GM21360 (cell line): ENCODE measurements around the gene ESRRA.

Source experiments
- ATAC-seq: cut with Tn5 transposase; IDR thresholded peaks from one replicate; pipeline ENCODE4 v1.9.1; 2021; ENCODE audit warnings: mild to moderate bottlenecking, moderate library complexity; ENCODE audit not compliant: unreplicated experiment

Gene ESRRA

GRCh38 chr11:64291262-64291751 is 14.0 kb upstream of the ESRRA start, which contains the start of gene KCNK4:
Gene KCNK4, plus strand, starts transcription at chr11:64291302. Its CDS starts 1,717 bp downstream, at chr11:64293019.
- ATAC-seq = no peak

DNA sequence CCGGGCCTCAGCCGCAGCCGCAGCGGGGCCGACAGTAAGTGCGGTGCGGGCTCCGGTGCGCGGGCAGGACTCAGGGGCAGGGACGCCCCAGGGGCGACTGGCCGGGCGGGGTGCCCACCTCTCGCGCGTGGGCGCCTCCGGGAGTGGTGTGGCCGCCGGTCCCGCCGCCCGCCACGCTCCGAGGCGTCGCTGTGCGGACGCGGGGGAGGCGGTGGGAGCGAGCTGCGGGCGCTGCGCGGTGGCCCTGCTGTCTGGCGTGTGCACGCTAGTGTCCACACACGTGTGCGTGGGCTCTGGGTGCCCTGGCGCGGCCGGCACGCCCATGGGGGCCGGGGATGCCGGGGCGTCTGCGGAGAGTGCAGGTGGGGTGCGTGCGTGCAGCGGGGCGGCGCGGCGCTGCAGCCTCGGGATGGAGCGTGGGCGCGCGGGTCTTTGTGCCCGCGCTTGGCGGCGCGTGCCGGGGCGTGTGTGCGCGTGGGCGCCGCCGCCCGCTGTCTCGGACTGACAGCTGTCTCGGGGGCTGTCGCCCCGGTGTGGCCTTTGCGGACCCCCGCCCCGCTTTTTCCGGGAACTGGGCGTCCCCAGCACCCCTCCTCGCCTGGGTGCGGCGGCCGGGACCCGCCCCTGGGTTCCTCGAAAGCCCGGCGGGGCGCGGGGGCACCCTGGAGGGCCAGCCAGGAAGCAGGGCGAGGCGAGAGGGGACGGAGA is 13.4 kb upstream of the ESRRA start:
- ATAC-seq = no peak

DNA sequence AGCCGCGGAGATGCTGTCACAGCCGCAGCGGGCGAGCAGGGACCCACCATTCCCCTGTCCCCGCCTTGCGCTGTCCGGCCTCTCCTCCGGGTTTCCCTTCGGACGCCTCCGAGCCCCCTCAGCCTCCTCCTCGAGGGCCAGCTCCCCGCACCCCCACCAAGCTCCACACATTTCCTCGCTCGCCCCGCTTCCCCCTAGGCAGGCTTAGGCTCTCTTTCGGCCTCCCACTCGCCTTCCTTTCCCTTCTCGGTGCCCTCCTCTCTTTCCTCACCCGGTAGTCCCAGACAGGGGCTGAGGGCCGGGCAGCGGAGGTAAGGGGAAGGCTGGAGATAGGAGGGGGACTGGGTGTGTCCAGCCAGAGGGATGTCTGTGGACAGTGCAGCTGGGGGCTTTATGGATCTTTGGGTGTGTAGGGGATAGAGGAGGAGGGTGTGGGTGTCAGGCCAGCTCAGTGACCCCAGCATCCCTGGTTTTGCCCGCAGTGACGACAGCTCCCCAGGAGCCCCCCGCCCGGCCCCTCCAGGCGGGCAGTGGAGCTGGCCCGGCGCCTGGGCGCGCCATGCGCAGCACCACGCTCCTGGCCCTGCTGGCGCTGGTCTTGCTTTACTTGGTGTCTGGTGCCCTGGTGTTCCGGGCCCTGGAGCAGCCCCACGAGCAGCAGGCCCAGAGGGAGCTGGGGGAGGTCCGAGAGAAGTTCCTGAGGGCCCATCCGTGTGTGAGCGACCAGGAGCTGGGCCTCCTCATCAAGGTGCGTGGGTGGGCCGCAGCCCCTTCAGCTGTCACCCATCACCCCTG is 12.7 kb upstream of the ESRRA start:
- ATAC-seq = no peak

- ATAC-seq = no peak
Measured at GRCh38 chr11:64294774-64295173, 10.6 kb upstream of the ESRRA start.

DNA sequence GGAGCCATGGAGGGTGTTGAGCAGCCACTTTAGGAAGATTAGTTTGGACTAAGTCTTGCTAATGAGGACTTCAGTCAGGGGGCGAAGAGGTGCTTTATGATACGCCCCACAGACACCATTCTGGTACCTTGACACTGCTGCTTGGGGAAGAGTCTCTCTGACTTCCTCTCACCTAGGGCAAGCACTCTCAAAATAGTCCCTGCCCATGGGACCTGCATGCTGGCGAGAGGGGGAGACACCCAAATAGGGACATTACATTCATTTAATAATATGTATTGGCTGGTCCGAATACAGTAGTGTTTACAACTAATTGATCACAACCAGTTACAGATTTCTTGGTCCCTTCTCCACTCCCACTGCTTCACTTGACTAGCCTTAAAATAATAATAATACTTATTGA is 9.6 kb upstream of the ESRRA start:
- no peak for ATAC-seq

GRCh38 chr11:64296236-64296635 is 9.1 kb upstream of the ESRRA start:
- ATAC-seq = no peak

- ATAC-seq = no peak
Measured at GRCh38 chr11:64296830-64297698, 8.3 kb upstream of the ESRRA start.

- no peak for ATAC-seq
Measured at GRCh38 chr11:64297699-64298358, 7.5 kb upstream of the ESRRA start.

DNA sequence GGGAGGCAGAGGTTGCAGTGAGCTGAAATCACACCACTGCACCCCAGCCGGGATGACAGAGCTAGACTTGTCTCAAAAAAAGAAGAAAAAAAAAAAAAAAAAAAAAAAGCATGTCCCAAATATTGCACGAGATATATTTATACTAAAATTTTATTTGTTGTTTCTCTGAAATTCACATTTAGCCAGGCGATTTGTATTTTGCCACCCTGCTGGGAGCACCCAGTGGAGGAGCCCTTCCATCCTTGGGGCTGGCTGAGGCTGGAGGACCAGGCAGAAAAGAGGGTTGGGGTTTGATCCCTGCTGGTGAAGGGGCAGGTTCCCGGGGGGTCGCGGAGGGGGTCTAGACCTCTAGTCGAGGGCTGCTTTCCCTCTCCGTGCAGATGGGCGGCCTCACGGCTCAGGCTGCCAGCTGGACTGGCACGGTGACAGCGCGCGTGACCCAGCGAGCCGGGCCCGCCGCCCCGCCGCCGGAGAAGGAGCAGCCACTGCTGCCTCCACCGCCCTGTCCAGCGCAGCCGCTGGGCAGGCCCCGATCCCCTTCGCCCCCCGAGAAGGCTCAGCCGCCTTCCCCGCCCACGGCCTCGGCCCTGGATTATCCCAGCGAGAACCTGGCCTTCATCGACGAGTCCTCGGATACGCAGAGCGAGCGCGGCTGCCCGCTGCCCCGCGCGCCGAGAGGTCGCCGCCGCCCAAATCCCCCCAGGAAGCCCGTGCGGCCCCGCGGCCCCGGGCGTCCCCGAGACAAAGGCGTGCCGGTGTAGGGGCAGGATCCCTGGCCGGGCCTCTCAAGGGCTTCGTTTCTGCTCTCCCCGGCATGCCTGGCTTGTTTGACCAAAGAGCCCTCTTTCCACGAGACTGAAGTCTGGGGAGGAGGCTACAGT is 6.1 kb upstream of the ESRRA start:
- no peak for ATAC-seq

- no peak for ATAC-seq
Measured at GRCh38 chr11:64299847-64300648, 5.3 kb upstream of the ESRRA start, which contains the start of gene CATSPERZ. Gene CATSPERZ, plus strand, starts transcription at chr11:64300358. Its CDS starts 53 bp downstream, at chr11:64300411.

GRCh38 chr11:64303109-64304031 is 2.0 kb upstream of the ESRRA start:
- ATAC-seq = no peak

GRCh38 chr11:64304032-64304315 is 1.4 kb upstream of the ESRRA start:
- no peak for ATAC-seq

DNA sequence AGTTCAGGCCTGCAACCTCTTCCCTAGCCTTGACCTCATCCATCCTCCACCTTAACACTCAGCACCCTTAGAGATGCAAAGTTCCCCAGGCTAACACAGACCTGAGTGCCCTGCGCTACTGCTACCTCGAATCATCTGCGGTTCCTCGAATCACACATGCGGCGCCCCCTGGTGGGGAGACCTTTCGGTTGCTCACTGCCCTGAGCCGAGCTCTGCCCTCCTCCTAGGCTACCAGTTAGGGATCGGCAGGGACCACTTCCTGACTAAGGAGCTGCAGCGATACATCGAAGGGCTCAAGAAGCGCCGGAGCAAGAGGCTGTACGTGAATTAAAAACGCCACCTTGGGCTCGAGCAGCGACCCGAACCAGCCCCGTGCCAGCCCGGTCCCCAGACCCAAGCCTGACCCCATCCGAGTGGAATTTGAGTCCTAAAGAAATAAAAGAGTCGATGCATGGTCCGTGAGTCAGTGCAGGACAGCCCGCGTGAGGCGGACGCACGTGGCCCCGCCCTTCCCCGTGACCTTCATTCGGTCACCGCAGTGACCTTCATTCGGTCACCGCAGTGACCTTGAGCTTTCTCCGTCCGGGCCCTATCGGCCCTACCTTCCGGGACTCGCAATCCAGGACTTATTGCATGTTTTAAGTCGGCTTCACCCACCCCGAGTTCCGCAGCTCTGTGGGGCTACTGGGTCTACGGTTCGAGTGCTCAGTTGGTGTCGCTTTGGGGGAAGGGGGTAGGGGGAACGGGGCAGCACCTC is 830 bp upstream of the ESRRA start:
- ATAC-seq = peak; percentile 14

DNA sequence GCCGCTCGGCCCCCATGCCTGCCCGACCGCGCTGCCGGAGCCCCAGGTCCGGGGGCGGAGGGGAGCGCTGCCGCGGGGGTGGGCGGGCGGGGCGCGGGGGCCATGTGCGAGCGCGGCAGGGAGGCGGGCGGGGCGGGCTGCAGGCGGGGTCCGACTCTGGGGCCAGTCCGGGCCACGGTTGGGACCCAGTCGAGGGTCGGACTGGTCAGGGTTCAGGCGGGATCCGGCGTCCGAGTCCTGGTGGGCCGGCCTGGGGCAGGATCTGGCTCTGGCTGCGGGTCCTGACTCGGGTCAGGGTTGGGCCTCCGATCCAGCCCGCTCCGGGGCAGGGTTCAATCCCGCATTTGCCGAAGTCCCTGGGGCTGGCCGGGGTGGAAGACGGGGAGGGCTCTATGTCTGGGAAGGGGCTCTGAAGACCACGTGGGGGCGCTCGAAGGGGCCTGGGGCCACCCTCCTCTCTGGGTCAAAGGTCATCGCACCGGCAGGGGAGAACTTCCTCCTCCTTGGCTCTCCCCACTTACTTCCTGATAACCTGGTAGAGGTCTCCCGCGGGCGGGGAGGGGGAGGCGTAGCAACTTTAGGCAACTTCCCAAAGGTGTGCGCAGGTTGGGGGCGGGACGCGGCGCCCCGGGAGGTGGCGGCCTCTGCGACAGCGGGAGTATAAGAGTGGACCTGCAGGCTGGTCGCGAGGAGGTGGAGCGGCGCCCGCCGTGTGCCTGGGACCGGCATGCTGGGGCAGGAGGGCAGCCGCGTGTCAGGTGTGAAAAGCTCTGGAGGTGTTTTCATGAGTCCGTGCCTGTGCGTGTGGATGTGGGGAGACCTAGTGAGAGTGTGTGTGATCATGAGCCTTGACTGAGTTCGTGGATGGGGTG is 603 bp downstream of the ESRRA start:
- peak; percentile 19 for ATAC-seq

DNA sequence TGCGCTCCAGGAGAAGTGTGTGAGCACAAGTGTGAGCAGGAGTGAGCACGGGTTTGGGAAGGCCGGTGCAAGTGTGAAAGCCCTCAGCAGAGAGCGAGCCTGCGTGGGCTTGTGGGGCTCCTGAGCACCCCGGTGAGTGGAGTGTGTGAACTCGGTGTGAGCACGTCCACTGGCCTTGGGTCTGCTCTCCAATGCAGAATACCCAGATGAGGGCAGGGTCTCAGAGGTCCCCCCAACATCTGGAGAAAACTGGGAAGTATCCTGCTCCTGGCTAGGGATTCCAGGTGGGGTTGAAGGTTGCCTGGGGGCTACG is 1.2 kb downstream of the ESRRA start:
- ATAC-seq = no peak

- ATAC-seq = no peak
Measured at GRCh38 chr11:64306876-64307622, 1.7 kb downstream of the ESRRA start.
